Activated CD8-positive, alpha-beta T cell treated with anti-CD3 and anti-CD28 coated beads for 36 hours (primary cell): ENCODE measurements around the gene PTH2. TPM values are rescaled to one million over a fixed set of nuclear protein-coding genes. Genes with fewer than 3 reads are reported as not detected.
A peak's percentile ranks its signal among the peaks of the same experiment; 100 is the strongest.

ENCODE experiments used
- ATAC-seq: fragments of 200-7000 bp; cut with Tn5 transposase; one replicate; pipeline ENCODE4 v1.10.0; 2021; ENCODE audit warnings: mild to moderate bottlenecking, moderate library complexity
- CTCF ChIA-PET: fragments of 350-600 bp; sonication (Branson Sonifier 250); formaldehyde crosslinking; loops from one replicate; lab custom pipeline; 2021; ENCODE audit warnings: antibody characterized with exemption; lab: Charles Lee
- POLR2A ChIA-PET: fragments of 350-600 bp; sonication (Branson Sonifier 250); formaldehyde crosslinking; loops from one replicate; lab custom pipeline; 2021; ENCODE audit warnings: antibody characterized with exemption; lab: Charles Lee
- DNase-seq: peaks from one replicate; pipeline ENCODE4 v3.0.0-alpha.2; 2020
- H3K27ac Mint-ChIP-seq: one replicate; pipeline ENCODE4 v1.8.0; 2021; ENCODE audit warnings: mild to moderate bottlenecking, mixed read lengths
- H3K27me3 Mint-ChIP-seq: one replicate; pipeline ENCODE4 v1.8.0; 2021; ENCODE audit warnings: mixed read lengths
- H3K36me3 Mint-ChIP-seq: one replicate; pipeline ENCODE4 v1.8.0; 2021; ENCODE audit warnings: low read depth, mixed read lengths
- H3K4me1 Mint-ChIP-seq: one replicate; pipeline ENCODE4 v1.8.0; 2021; ENCODE audit warnings: low read depth, mixed read lengths
- H3K4me3 Mint-ChIP-seq: one replicate; pipeline ENCODE4 v1.8.0; 2021; ENCODE audit warnings: mild to moderate bottlenecking, moderate library complexity, mixed read lengths
- H3K9me3 Mint-ChIP-seq: one replicate; pipeline ENCODE4 v1.8.0; 2021; ENCODE audit warnings: mixed read lengths
- CTCF ChIP-seq: fragments of 200-600 bp; IDR thresholded peaks from one replicate; pipeline ENCODE4 v1.8.0; 2022; ENCODE audit warnings: antibody characterized with exemption, mild to moderate bottlenecking
- intact Hi-C: fragments of 100-400 bp; cut with micrococcal nuclease; formaldehyde crosslinking; loops from one replicate; pipeline ENCODE4 v1.10.0; 2022
- total RNA-seq, 2 experiments: library from RNA; stranded (reverse); gene quantifications; one replicate each; pipeline ENCODE4 v1.2.3, GENCODE V29; 2021

PTH2 gene
- total RNA-seq, 2 experiments from 2014 or later, result not detected

- intact Hi-C loops, result loop anchor here (5.0 kb wide), 1 partner anchor 35 kb away; no protein-coding TSS in a partner anchor
- DNase-seq, result no peak
- Mint-ChIP-seq H3K27ac (no peak overlapping the region), H3K4me3 (no peak overlapping the region), H3K36me3 (no peaks in the 10 kb centered on the region), H3K27me3 (peaks cover 80% of the 10 kb centered on the region), H3K9me3 (no peaks in the 10 kb centered on the region), H3K4me1 (peaks cover 42% of the 10 kb centered on the region)
- POLR2A ChIA-PET, result interaction anchor here (0.5 to 1.7 kb wide), 3 partner anchors 18 to 1275 kb away, joined by 4 to 5 read pairs (median 4); partner anchors contain the start of gene PIH1D1
- CTCF ChIA-PET, result interaction anchor here (1.1 kb wide), 1 partner anchor 10 kb away, joined by 3 read pairs; no protein-coding TSS in a partner anchor
- ATAC-seq, result no peak
- no peak for TF ChIP-seq CTCF
Observed at GRCh38 chr19:49427339-49427738, 4.1 kb upstream of the PTH2 start.

DNA sequence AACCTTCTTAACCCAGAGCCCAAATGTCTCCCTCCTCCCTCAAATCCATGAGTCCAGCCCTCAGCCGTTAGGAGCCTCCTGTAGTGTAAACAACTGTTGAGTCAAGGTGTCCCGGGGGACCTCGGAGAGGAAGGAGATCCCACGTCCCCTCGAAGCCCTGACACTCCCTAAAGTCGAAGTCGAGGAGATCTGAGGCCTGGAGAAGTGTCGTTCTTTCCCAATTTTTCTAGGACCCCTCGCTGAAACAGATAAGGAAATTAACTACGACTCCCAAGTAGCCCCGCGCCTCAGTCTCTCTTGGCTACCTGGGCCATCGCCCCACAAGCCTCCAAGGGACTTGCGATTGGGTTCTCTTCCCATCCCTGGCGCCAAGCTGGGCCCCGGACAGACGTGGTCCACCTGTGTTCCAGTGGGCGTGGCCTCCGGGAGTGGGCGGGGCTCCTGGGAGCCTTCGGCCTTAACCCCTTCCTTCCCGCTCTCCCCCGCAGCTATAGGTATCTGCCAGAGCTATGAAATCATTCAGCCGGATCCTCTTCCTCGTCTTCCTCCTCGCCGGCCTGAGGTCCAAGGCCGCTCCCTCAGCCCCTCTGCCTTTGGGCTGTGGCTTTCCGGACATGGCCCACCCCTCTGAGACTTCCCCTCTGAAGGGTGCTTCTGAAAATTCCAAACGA lies 2.8 kb upstream of the PTH2 start:
- Mint-ChIP-seq H3K27me3 (peaks cover 83% of the 10 kb centered on the region), H3K9me3 (no peaks in the 10 kb centered on the region), H3K4me3 (no peak overlapping the region), H3K4me1 (peaks cover 50% of the 10 kb centered on the region), H3K27ac (no peak overlapping the region), H3K36me3 (no peaks in the 10 kb centered on the region)
- ChIA-PET POLR2A (interaction anchor here (0.8 to 1.7 kb wide), 5 partner anchors 19 to 61 kb away, joined by 3 to 5 read pairs (median 3); partner anchors contain the start of genes PIH1D1 and RPL13A), CTCF (interaction anchor here (0.6 to 1.1 kb wide), 2 partner anchors 8 to 69 kb away, joined by 3 read pairs; no protein-coding TSS in a partner anchor)
- ATAC-seq, result no peak
- intact Hi-C loops, result loop anchor here (5.0 kb wide), 1 partner anchor 34 kb away; no protein-coding TSS in a partner anchor
- DNase-seq, result peak; percentile 65
- TF ChIP-seq CTCF, result no peak

DNA sequence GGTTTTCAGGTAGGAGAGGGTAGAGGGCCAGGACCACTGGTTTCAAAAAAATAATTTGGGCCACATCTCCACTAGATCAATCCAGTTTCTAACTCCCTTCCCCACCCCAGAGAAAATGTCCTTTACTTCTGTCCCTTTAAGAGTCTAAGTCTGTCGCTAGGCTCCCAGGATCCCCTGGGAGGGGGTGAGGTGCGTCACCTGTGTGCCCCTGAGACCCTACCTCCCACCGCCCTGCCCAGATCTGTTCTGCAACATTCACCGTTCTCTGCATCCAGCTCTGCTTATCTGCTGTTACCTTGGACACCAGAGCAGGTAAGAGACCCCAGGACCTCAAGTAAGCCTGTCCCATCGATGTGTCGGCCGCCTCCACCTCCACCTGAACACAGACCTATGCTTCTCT lies 1.9 kb upstream of the PTH2 start, which contains the start of gene GFY:
GFY (plus strand) TSS at position 211 of the 400 bp plus-strand sequence. CDS start 1,043 bp downstream, outside the sequence.
- Mint-ChIP-seq H3K4me3 (no peak within 1 kb of the TSS), H3K4me1 (peaks cover 50% of the 10 kb centered on the region), H3K27me3 (peaks cover 84% of the 10 kb centered on the region), H3K36me3 (no peaks in the 10 kb centered on the region), H3K27ac (no peak within 1 kb of the TSS), H3K9me3 (no peaks in the 10 kb centered on the region)
- DNase-seq (no peak), ATAC-seq (no peak)
- ChIA-PET CTCF (interaction anchor here (0.9 to 1.9 kb wide), 4 partner anchors 11 to 61 kb away, joined by 3 to 10 read pairs (median 3); partner anchors contain the start of gene DKKL1), POLR2A (interaction anchor here (0.7 to 1.6 kb wide), 3 partner anchors 11 to 62 kb away, joined by 3 to 4 read pairs (median 3); partner anchors contain the start of gene RPL13A)
- intact Hi-C loops, result loop anchor here (5.0 kb wide), 1 partner anchor 33 kb away; no protein-coding TSS in a partner anchor
- TF ChIP-seq CTCF, result no peak

DNA sequence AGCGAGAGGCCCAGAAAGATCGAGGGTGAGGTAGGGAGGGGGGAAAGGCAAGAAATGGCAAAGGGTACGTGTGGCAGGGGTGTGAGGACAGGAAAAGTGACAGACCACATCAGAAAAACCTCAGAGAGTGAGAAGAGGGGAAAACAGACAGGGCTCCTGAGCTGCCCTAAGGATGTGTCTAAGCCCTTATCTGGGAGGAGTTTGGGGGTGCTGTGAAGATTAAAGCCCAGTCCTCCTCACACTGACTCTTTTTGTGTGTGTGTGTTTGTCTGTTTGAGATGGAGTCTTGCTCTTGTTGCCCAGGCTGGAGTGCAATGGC lies 703 bp upstream of the PTH2 start:
- Mint-ChIP-seq H3K9me3 (no peaks in the 10 kb centered on the region), H3K27ac (no peak overlapping the region), H3K27me3 (peaks cover 85% of the 10 kb centered on the region), H3K4me3 (peak overlapping the region; percentile 6), H3K36me3 (no peaks in the 10 kb centered on the region), H3K4me1 (peaks cover 50% of the 10 kb centered on the region)
- TF ChIP-seq CTCF, result no peak
- CTCF ChIA-PET, result interaction anchor here (1.9 kb wide), 1 partner anchor 32 kb away, joined by 10 read pairs; no protein-coding TSS in a partner anchor
- DNase-seq (peak; percentile 56), ATAC-seq (peak; percentile 51)
- POLR2A ChIA-PET, result interaction anchor here (0.7 kb wide), 1 partner anchor 25 kb away, joined by 3 read pairs; no protein-coding TSS in a partner anchor
- intact Hi-C loops, result no loop called here
